ENCODE results near the gene CLEC4C.

DNA sequence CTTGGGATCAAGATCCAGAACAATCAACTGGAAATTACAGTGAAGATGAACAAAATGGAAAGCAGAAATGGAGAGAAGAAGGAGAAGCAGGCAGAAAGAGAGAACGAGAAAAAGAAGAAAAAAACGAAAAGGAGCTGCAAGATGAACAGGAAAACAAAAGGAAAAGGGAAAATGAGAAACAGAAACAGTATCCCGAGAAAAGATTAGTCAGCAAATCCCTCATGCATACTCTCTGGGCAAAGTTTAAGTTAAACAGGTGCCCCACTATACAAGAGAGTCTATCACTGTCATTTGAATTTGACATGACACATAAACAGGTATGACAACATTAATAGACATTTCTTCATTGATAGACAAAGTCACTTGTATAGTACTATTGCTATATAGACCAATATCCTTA is 22.8 kb upstream of the CLEC4C start:
- TF ChIP-seq, protein P1, sequence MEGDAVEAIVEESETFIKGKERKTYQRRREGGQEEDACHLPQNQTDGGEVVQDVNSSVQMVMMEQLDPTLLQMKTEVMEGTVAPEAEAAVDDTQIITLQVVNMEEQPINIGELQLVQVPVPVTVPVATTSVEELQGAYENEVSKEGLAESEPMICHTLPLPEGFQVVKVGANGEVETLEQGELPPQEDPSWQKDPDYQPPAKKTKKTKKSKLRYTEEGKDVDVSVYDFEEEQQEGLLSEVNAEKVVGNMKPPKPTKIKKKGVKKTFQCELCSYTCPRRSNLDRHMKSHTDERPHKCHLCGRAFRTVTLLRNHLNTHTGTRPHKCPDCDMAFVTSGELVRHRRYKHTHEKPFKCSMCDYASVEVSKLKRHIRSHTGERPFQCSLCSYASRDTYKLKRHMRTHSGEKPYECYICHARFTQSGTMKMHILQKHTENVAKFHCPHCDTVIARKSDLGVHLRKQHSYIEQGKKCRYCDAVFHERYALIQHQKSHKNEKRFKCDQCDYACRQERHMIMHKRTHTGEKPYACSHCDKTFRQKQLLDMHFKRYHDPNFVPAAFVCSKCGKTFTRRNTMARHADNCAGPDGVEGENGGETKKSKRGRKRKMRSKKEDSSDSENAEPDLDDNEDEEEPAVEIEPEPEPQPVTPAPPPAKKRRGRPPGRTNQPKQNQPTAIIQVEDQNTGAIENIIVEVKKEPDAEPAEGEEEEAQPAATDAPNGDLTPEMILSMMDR (IDR thresholded peaks at IDR 0.05): no peak
- TF ChIP-seq POLR2A (IDR thresholded peaks at IDR 0.05): no peak

Measured in right lobe of liver (tissue), 4 donors.